Measurements from ENCODE around the gene DYNC1I1. TPM values are rescaled to one million over a fixed set of nuclear protein-coding genes. Genes with fewer than 3 reads are reported as not detected.

DYNC1I1 gene
- total and polyA plus RNA-seq, 2 donors (not counting 3 experiments of a cell fraction or from before 2014, with no cell fraction given): 1.8 to 3.6 TPM

GRCh38 chr7:96067321-96067720 is 295.0 kb downstream of the DYNC1I1 start:
- no peak for DNase-seq (ENCODE audit: low read depth, low spot score)
- Histone ChIP-seq H3K36me3 (ENCODE audit: control insufficient read depth in 2 of 2, extremely low read depth in 1 of 2, insufficient read depth in 2 of 2, low read length in 2 of 2) (no peaks in the 10 kb centered on the region), H3K27ac (ENCODE audit: insufficient read depth, low read depth, low read length) (no peak overlapping the region), H4K20me1 (replicated peaks; ENCODE audit: control insufficient read depth, extremely low read depth, insufficient read depth, low read length) (no peaks in the 10 kb centered on the region), H3K4me1 (ENCODE audit: control insufficient read depth, extremely low read depth, insufficient read depth, low read length) (no peaks in the 10 kb centered on the region), H3K4me2 (ENCODE audit: insufficient read depth, low read length) (no peak overlapping the region), H3K4me3 (replicated peaks in 1 of 3; ENCODE audit: insufficient read depth in 1 of 3, low read depth in 1 of 3, low read length in 3 of 3) (no peak overlapping the region), H3K9me3 (replicated peaks; ENCODE audit: control insufficient read depth, insufficient read depth, low read length) (no peaks in the 10 kb centered on the region), H3K27me3 (ENCODE audit: control insufficient read depth in 2 of 2, insufficient read depth in 2 of 2, low read length in 2 of 2) (peaks cover 2 to 8% of the 10 kb centered on the region in 2 experiments), H3K9me1 (replicated peaks; ENCODE audit: control insufficient read depth, extremely low read depth, insufficient read depth, low read length) (no peaks in the 10 kb centered on the region), H3K79me2 (ENCODE audit: control insufficient read depth, insufficient read depth, low read length) (no peaks in the 10 kb centered on the region), H2AFZ (ENCODE audit: low read depth, low read length) (no peak overlapping the region), H3K9ac (replicated peaks; ENCODE audit: extremely low read depth, insufficient read depth, low read length) (no peak overlapping the region)
- no peak for TF ChIP-seq FOS (IDR thresholded peaks at IDR 0.05; ENCODE audit: borderline replicate concordance, insufficient read depth, low read length)
- no peak for TF ChIP-seq POLR2A (IDR thresholded peaks at IDR 0.05; ENCODE audit: low read depth, low read length)
- TF ChIP-seq, protein P1, sequence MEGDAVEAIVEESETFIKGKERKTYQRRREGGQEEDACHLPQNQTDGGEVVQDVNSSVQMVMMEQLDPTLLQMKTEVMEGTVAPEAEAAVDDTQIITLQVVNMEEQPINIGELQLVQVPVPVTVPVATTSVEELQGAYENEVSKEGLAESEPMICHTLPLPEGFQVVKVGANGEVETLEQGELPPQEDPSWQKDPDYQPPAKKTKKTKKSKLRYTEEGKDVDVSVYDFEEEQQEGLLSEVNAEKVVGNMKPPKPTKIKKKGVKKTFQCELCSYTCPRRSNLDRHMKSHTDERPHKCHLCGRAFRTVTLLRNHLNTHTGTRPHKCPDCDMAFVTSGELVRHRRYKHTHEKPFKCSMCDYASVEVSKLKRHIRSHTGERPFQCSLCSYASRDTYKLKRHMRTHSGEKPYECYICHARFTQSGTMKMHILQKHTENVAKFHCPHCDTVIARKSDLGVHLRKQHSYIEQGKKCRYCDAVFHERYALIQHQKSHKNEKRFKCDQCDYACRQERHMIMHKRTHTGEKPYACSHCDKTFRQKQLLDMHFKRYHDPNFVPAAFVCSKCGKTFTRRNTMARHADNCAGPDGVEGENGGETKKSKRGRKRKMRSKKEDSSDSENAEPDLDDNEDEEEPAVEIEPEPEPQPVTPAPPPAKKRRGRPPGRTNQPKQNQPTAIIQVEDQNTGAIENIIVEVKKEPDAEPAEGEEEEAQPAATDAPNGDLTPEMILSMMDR (IDR thresholded peaks at IDR 0.05; ENCODE audit: extremely low read depth in 1 of 2, insufficient read depth in 1 of 2, low read depth in 1 of 2, low read length in 2 of 2): no peak
- no peak for TF ChIP-seq JUN (IDR thresholded peaks at IDR 0.05; ENCODE audit: borderline replicate concordance, insufficient read depth, insufficient read length, low read depth)
- no peak for TF ChIP-seq EZH2 (IDR thresholded peaks at IDR 0.05; ENCODE audit: borderline replicate concordance, low read depth, low read length, severe bottlenecking)
- no peak for FAIRE-seq
- ChIA-PET POLR2A (no interaction called here), CTCF (interaction anchor here (1.1 to 1.7 kb wide), 2 partner anchors 9 to 66 kb away, joined by 3 to 7 read pairs; no protein-coding TSS in a partner anchor)
- dilution Hi-C loops (cut with MboI; ENCODE audit: extremely low pct_ligation_motif_present, low sequenced_read_pairs): no loop called here
- intact Hi-C loops (cut with micrococcal nuclease): no loop called here
- no TSS peak for BruUV-seq (replicated peaks)

DNA sequence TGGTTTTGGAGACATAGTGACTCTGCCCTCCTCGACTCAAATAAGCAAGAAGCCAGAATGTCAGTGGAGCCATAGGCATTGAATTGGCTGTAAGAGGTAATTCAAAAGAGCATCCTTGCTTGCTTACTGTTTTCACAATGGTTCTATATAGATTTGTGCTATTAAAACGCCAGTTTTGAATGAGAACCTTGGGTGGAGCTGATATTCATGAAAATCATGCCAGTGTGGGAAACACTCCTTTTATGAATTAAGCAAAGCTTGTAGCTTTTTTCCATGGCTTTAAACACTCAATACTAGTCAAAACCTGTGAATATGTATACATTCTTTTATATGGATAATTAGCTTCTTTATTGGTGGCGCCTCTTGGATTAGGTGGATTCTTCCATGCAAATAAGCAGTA is 297.0 kb downstream of the DYNC1I1 start:
- POLR2A ChIA-PET: no interaction called here

More for the DNA sequence above, 297.0 kb downstream of the DYNC1I1 start:
- Histone ChIP-seq H3K27me3 (ENCODE audit: control insufficient read depth in 2 of 2, insufficient read depth in 2 of 2, low read length in 2 of 2) (peaks cover 2 to 5% of the 10 kb centered on the region in 2 experiments), H3K4me2 (ENCODE audit: insufficient read depth, low read length) (no peak overlapping the region), H3K27ac (ENCODE audit: insufficient read depth, low read depth, low read length) (no peak overlapping the region), H3K36me3 (ENCODE audit: control insufficient read depth in 2 of 2, extremely low read depth in 1 of 2, insufficient read depth in 2 of 2, low read length in 2 of 2) (no peaks in the 10 kb centered on the region), H3K4me1 (ENCODE audit: control insufficient read depth, extremely low read depth, insufficient read depth, low read length) (no peaks in the 10 kb centered on the region), H3K9ac (replicated peaks; ENCODE audit: extremely low read depth, insufficient read depth, low read length) (no peak overlapping the region), H3K79me2 (ENCODE audit: control insufficient read depth, insufficient read depth, low read length) (no peaks in the 10 kb centered on the region), H4K20me1 (replicated peaks; ENCODE audit: control insufficient read depth, extremely low read depth, insufficient read depth, low read length) (no peaks in the 10 kb centered on the region), H3K9me3 (replicated peaks; ENCODE audit: control insufficient read depth, insufficient read depth, low read length) (no peaks in the 10 kb centered on the region), H2AFZ (ENCODE audit: low read depth, low read length) (no peak overlapping the region), H3K9me1 (replicated peaks; ENCODE audit: control insufficient read depth, extremely low read depth, insufficient read depth, low read length) (no peaks in the 10 kb centered on the region), H3K4me3 (replicated peaks in 1 of 3; ENCODE audit: insufficient read depth in 1 of 3, low read depth in 1 of 3, low read length in 3 of 3) (no peak overlapping the region)
- CTCF ChIA-PET: interaction anchor here (1.0 kb wide), 1 partner anchor 958 kb away, joined by 5 read pairs; no protein-coding TSS in a partner anchor
- FAIRE-seq (no peak), DNase-seq (ENCODE audit: low read depth, low spot score) (no peak)
- TF ChIP-seq MAX (IDR thresholded peaks at IDR 0.05; ENCODE audit: insufficient read depth, insufficient read length): no peak
- TF ChIP-seq FOS (IDR thresholded peaks at IDR 0.05; ENCODE audit: borderline replicate concordance, insufficient read depth, low read length): no peak
- no peak for TF ChIP-seq POLR2AphosphoS5 (IDR thresholded peaks at IDR 0.05; ENCODE audit: insufficient read depth, low read depth, low read length)
- intact Hi-C loops (cut with micrococcal nuclease) (no loop called here), dilution Hi-C loops (cut with MboI; ENCODE audit: extremely low pct_ligation_motif_present, low sequenced_read_pairs) (no loop called here)
- BruUV-seq (replicated peaks): no TSS peak
